GM19395 (cell line): ENCODE data around the gene ABCC5.

Source experiments
- ATAC-seq: cut with Tn5 transposase; IDR thresholded peaks from one replicate; pipeline ENCODE4 v1.9.1; 2021; ENCODE audit warnings: mild to moderate bottlenecking, moderate library complexity; ENCODE audit not compliant: unreplicated experiment

Gene ABCC5

DNA sequence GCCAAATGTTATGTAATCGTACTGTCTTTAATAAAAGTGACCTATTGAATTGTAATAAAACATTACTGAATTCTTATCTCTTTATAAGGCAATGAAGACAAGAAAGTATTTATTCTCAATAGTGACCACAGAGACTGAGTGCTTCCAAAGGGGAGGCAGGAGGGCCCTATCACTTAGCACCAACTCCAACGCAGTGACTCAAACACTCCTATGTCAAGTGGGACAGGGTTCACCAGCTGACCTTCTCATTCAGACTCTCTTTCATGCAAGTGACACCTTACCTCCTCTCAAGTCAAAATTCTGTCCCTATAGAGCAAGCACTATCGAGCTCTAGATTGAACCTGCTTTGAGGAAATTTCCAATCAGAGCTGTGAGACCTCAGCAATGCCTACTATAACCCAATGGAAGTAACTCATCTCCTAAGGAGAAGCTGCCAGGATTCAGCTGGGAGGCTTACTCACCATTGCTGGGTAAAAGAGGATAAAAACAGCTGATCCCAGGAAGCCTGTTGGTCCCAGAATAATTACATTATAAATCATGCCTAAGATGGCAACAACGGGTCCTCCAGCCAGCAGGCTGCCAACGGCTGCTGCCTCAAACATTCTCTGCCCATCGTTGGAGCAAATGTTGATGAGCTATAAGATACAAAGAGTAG, 35.6 kb downstream of the ABCC5 start:
- no peak for ATAC-seq

DNA sequence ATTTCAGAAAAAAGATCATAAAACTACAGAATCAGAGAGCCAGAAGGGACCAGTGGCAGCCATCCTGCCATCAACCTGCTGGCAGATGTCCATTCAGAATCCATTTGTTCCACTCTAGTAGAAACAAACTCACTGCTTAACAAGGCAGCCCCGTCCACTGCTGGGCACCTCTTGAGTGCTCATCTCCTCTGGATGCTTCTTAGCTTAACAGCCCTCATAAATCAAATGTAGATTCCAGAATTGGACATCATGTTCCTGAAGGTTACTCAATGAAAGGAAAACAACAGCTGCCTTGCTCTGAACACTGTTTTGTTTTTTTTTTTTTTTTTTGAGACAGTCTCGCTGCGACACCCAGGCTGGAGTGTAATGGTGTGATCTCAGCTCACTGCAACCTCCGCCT, 37.3 kb downstream of the ABCC5 start:
- ATAC-seq = no peak

DNA sequence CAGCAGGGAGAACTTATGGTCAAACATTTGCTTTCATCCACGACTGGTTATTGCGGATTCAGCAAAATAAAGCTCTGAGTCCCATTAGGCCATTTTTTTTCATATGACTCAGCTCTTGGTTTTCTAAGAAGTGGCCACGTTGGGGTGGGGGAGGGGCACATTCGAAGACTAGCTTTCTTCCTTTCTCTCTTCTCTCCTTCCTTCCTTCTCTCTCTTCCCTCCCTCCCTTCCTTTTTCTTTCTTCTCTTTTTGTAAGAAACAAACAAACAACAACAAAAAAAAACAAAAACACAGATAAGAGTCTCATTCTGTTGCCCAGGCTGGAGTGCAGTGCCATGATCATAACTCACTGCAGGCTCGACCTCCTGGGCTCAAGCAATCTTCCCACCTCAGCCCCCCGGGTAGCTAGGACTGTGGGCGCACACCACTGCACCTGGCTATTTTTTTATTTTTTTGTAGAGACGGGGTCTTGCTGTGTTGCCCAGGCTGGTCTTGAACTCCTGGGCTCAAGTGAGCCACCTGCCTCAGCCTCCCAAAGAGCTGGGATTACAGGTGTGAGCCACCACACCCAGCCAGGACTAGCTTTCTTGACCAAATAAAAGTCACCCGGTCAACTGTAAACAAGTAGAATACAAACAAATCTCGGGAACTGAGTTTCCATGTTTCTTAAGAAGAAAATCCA, 41.6 kb downstream of the ABCC5 start:
- ATAC-seq = no peak

DNA sequence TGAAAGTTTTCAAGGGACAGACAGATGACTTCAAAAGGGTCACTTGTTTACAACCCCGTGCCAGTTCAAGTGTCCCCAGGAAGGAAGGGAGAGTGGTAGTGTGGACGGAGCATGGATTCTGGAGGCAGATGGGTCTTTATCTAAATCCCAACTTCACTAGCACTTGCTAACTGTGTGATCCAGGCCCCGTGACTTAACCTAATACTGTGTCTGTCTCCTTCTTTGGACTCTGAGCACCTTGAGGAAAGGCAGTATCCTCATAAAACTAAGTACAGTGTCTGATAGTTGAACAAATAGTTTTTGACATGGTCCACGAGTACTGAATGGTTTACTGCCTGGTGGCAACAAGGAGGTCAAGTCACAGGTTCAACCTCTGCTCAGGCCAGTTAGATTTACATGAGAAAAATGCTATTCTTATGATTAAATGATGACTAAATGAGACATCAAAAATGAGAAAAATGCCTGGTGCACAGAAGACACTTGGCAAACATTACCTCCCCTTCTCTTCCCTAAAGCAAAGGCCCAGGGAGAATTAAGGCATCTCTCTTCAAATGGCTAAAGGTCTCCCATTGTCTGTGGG, 48.9 kb downstream of the ABCC5 start:
- no peak for ATAC-seq

DNA sequence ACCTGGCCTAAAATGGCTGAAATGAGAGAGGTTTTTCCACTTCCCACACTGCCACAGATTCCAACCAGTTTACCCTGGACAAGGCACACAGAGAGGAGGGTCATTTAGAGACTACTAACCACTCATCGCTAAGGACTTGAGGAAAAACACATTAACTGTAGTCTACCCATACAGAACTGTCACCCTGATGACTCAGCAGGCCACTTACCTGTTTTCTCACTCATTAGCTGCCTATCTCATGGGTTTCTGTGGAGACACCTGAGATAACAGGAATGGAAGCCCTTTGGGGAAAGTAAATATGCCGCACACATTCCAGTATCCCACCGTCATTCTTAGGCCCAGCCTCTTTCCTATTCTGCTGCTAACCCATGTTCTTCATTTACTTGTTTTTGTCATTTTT, 50.0 kb downstream of the ABCC5 start:
- no peak for ATAC-seq

DNA sequence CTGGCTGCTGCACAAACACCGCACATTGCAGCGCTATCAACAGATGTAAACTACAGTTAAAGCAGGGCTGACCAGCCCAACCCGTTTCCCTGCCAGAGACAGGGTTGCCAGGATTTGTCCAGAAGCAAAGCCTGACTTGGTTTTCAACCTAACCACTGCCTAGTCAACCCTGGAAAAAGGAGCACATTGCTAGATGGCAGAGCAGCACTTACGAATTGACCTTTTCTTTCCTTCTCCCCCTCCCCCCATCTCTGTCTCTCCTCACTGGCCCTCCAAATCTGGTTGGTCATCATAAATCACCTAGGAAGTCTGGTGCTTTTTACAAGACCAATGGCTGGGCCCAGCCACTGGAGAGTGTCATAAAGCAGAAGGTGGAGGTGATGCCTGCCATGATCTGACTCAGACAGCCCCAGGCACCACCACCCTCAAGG, 51.3 kb downstream of the ABCC5 start:
- ATAC-seq = no peak

DNA sequence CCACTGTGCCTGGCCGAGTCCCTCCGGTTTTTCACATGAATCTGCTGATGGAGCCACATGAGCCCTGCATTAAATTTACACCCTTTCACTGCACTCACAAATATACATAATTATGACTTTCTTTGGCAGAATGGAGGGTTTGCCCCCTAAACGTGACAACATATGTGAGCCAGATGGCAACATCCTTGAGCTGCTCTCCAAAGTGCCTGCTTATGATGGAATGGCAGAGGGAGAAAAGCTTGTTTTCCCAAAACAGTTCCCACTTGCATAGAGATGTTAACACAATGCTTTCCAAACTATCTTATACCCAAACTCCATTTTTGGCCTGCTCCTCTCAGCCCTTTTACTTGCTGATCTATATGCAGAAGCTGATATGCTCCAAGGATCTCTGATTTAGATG, 54.9 kb downstream of the ABCC5 start:
- ATAC-seq = no peak

DNA sequence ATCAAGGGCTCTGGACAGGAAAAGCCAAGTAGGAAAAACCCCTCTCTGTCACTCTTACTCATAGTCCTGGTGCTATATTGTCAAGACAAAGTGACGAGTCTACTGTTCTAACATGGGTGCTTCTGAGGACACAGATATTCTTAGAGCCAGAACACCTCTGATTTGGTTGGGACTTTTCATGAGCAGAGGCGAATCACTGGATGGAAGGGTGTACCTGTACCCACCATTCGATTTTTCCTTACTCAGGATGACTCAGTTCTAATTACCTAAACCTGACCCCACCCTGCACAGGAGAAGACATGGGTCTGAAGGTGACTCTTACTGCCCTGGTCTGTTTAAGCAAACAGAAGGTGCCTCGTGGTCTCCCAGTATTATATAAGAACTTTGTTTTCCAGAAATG, 58.5 kb downstream of the ABCC5 start:
- no peak for ATAC-seq

DNA sequence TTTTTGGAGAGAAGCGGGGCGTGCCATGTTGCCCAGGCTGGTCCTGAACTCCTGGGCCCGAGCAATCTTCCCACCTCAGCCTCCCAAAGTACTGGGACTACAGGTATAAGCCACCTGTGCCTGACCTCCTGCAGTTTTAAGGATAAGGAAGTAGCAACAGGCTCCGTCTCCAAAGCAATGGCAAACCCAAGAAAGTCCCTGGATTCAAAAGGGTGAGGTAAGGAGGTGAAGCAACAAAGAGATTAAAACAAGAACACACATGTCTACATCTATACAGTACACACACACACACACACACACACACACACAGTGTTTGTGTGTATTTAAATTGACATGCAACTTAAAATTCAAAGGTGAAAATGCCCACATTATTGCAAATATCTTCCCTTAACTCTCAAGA, 58.9 kb downstream of the ABCC5 start:
- ATAC-seq = no peak

DNA sequence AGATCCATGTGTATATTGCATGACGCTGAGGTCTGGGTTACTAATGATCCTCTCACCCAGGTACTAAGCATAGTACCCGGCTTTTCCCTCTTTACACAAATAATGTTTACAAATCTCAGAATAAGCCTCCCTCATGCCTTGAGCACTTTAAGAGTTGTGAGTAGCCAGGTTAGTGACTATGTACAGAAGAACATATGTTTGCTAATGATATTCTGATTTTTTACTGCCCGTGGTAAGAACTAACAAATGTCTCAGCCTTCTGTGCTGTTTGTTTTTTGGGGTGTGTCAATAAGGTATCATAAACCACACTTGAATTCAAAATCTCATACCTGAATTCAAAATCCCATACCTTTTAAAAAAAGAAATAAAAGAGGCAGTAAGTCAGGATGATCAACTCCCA, 59.5 kb downstream of the ABCC5 start:
- no peak for ATAC-seq

DNA sequence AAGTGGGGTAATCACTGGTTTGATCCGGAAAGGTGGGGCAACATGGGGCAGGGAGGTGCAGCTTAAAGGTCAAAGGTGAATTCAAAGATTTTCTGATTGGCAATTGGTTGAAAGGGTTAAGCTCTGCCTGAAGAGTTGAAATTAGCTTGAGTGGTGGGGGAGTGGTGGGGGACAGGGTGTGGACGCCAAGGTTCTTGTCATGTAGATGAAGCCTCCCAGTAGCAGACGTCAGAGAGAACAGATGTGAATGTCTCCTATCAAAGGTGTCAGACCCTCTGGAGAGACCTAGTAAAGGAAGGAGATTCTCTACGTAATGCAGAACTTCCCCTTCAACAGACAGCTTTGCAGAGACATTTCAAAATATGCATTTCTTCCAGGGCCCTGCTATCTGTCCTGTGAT, 62.8 kb downstream of the ABCC5 start:
- no peak for ATAC-seq

DNA sequence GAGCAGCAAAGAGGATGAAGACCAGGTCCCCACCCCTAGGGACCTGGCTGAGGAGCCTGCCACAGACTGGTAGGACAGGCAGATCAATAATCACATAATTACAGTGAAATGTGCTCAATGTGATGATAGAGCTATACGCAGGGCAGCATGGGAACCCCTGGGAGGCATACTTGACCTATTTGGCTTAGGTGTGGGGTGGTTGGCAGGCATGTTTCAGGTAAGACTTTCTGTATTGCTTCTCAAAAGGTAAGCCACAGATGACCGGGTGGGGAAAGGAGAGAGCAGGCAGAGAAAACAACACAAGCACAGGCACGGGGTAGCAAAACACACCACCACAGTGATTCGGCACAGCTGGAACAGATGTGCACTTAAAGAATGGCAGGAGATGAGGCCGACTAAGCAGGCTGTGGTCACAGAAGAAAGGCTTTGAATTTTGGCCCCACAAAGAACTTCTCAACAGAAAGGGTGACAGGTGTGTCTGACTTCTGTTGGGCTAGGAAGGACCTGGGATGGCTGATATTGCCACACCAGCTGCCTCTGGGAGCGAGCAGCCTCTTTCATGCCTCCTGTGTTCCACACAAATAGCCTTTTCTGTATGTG, 64.1 kb downstream of the ABCC5 start:
- no peak for ATAC-seq

DNA sequence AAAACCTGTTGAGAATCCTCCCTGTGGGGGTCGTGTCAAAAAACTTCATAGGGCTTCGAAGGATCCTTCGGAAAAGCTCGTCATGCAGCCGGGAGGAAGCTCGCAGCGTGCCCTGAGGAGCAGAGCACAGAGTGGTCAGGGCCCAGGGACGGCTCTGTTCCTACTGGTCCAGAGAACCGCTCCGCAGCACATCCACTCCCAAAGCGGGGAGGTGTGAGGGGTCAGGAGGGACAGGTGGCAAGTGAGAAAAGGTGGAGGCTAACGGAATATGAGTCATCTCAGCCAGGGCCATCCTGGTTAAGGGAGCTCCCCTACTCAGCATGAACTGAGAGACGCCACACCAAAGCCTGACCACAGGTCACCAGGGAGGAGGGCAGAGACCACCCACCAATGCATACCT, 66.2 kb downstream of the ABCC5 start:
- no peak for ATAC-seq

DNA sequence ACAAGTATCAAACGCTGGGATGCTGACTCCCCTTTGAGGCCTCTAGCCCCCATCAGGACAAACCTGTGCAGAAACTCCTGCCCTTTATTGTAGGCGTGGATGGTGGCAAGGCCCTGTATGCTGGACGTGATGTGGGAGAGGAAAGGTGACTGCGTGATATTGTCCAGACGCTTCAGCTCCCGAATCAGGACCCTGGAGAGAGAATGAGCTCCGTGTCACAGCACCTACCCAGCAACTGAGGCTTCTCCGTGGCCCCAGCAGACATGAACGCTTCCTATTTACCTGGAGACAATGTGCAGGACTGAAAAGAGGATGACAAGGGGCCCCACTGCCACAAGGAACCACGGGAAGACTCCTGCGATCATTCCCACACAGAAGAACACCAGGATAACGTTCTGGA, 68.0 kb downstream of the ABCC5 start:
- no peak for ATAC-seq

DNA sequence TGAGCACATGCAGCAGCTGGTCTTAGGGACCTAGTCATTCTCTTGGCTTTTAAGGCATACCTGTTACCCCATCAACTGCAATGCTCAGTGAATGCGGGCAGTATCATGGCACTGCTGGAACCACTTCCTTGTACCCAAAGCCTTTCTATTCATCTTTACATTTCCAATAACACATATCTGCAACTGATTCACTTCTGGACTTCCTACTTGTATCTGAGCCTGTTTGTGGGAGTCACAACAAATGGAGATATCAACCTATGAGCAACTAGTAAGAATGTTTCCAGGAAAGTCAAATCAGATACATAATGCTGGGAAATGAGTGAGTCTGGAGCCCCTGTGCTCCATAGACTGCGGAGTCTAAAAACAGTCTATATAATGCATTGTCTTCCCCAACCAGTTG, 71.6 kb downstream of the ABCC5 start:
- no peak for ATAC-seq

DNA sequence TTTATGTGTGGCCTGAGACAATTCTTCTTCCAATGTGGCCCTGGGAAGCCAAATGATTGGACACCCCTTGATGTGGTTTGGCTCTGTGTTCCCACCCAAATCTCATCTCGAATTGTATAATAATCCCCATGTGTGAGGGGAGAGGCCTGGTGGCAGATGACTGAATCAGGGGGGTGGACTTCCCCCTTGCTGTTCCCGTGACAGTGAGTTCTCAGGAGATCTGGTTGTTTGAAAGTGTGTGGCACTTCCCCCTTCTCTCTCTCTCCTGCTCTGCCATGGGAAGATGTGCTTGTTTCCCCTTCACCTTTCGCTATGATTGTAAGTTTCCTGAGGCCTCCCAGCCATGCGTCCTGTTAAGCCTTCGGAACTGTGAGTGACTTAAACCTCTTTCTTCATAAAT, 72.9 kb downstream of the ABCC5 start:
- no peak for ATAC-seq

DNA sequence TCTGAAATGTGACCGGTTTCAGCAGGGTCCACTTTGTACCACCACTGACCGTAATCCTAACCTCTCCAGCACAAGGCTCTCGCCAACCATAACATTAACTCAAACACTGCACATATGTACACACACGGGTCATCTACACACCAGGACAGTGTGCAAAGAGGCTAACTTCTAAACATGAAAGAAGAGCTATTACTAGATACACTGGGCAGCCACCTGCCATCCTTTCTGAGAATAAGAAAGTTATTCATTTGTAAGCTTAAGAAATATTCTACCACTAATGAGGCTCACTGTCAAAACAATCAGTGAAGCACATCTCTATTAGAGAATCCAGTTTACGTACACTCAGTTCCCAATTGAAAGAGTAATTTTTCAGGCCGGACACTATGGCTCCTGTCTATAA, 73.9 kb downstream of the ABCC5 start:
- ATAC-seq = no peak

DNA sequence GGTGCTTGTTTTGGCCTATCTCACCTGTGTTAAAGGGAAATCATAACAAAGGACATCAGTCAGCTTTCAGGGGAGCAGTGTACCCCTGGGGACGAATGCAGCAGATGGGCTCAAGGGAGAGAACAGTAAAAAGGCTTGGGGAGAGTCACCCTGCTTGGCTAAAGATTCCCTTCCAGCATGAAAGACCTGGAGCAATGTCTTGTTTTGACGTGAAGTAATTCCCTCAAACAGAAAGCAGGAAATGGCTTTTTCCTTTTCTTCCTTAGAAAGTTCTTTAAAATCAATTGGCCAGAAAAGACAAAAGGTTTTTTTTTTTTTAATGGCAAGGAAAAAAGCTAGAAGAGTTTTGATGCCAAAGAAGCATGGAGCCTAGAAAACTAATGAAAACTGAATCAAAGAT, 76.5 kb downstream of the ABCC5 start:
- ATAC-seq = no peak

DNA sequence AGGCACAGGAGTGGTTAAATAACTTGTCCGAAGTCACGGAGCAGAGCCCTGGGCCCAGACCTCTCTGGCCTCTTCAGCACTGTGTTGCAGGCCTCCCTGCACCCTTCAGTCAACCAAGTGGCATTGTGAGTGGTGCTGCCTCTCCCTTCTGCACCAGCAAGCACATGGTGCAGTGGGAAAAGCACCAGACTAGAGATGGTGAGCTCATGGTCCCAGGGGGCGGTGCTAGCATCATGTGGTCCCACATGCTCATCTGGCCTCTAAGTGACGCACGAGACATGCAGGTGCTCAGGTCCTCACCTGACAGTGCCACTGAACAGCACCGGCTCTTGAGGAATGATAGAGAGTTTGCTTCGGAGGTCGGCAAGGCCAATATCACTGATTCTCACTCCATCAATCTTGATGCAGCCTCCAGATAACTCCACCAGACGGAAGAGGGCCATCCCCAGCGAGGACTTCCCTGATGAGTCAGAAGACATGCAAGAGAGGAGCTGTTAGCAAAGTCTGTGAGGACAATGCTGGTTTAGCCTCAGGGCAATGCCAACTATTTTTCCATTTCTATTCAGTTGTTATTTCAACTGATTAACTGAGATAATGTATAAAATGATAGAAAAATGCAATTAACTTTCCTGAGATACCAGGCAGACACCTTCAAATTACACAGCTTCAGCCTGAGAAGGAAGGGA, 79.9 kb downstream of the ABCC5 start:
- ATAC-seq = no peak

DNA sequence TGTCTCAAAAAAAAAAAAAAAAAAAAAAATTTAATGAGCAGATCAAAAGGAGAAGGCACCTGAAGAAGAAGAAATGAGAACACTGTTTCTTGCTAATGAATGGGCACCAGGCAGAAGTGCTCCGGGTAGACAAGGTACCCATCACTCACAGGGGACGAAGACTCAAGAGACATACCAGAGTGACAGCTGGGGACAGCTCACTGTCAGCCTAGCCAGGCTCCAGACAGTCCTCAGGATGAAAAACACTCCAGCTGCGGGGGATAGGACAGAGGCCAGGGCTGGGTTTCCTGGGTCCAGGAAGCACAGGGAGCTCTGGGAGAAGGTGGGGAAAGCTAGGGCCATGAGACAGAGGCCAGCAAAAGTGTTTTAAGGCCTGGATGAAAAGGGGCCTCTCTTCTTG, 84.5 kb downstream of the ABCC5 start:
- no peak for ATAC-seq

DNA sequence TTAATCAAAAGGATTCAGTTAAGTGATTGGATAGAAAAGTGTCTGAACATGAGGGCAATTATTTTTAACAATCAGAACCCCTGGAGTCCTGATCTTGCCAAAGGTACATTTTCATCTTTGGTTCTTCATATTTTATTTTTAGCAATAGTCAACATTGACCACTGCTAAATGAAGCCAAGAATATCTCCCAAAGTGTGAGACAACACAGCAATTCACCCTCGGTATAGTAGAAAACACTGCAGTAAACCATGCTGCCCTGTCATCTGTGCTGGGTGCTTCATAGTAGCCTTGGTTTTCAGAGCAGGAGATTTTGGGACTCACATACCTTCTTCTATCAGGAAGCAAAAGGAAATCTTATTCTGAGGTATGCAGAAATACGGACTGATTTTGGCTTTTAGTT, 85.8 kb downstream of the ABCC5 start:
- ATAC-seq = no peak

DNA sequence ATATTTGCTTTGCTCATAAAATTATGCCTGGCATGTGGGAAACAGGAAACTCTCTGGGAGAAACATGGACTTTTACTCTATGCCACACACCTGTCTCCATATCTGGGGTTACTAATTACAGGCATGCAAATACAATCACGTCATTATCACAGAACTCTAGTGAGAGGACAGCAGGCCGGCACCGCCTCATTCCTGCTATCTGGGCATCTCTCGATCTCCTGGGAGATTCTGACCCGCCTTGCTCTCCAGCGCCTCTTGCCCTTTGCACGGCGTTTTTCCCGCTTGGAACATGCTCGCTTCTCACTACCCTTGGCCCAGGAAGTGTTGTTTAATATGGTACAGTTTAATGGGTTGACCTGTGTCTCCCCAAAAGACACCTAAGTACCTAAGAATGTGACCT, 87.6 kb downstream of the ABCC5 start:
- no peak for ATAC-seq
